ENCODE measurements around the gene ASB6.
"Not testable (repeated sequence)": the region's sequence is repeated elsewhere in the genome, so short reads cannot be mapped to it uniquely, and the experiment has no call there.

ASB6 gene

GRCh38 chr9:129640871-129641749 is 841 bp downstream of the ASB6 start:
- DNase-seq, result no peak

- DNase-seq, result no peak
Measured at GRCh38 chr9:129640086-129640870, 1.7 kb downstream of the ASB6 start.

GRCh38 chr9:129639756-129640085 is 2.2 kb downstream of the ASB6 start:
- DNase-seq, result no peak

GRCh38 chr9:129639034-129639630 is 2.8 kb downstream of the ASB6 start:
- DNase-seq, result no peak

GRCh38 chr9:129637673-129638439 is 4.1 kb downstream of the ASB6 start:
- no peak for DNase-seq

GRCh38 chr9:129637102-129637501 is 4.8 kb downstream of the ASB6 start:
- DNase-seq, result no peak

- DNase-seq, result not testable (repeated sequence)
Measured at GRCh38 chr9:129636343-129636742, 5.6 kb downstream of the ASB6 start.

- DNase-seq, result no peak
Measured at GRCh38 chr9:129635099-129636065, 6.6 kb downstream of the ASB6 start.

GRCh38 chr9:129633848-129634247 is 8.1 kb downstream of the ASB6 start:
- no peak for DNase-seq

GRCh38 chr9:129633207-129633606 is 8.7 kb downstream of the ASB6 start:
- no peak for DNase-seq

GRCh38 chr9:129632460-129632859 is 9.5 kb downstream of the ASB6 start:
- no peak for DNase-seq

- no peak for DNase-seq
Measured at GRCh38 chr9:129631674-129632129, 10.2 kb downstream of the ASB6 start.

- no peak for DNase-seq
Measured at GRCh38 chr9:129630967-129631673, 10.8 kb downstream of the ASB6 start.

- DNase-seq, result no peak
Measured at GRCh38 chr9:129629251-129629820, 12.6 kb downstream of the ASB6 start.

GRCh38 chr9:129628709-129629108 is 13.2 kb downstream of the ASB6 start:
- DNase-seq, result no peak

- no peak for DNase-seq
Measured at GRCh38 chr9:129627556-129628440, 14.2 kb downstream of the ASB6 start.

- DNase-seq, result no peak
Measured at GRCh38 chr9:129626625-129627284, 15.2 kb downstream of the ASB6 start.

GRCh38 chr9:129626079-129626624 is 15.8 kb downstream of the ASB6 start, which contains the start of gene NTMT1:
Gene NTMT1, plus strand, starts transcription at chr9:129626163. Its CDS starts 6,541 bp downstream, at chr9:129632704.
- peak; percentile 69 for DNase-seq
